NCI-H2227 treated with DMSO at 0.1 percent for 48 hours (cell line): ENCODE data around the gene PRR11.
"Not testable (repeated sequence)": the region's sequence is repeated elsewhere in the genome, so short reads cannot be mapped to it uniquely, and the experiment has no call there.

Source experiments
- DNase-seq: peaks from one replicate; lab custom pipeline; 2025; lab: John Stamatoyannopoulos, UW

Gene PRR11

DNA sequence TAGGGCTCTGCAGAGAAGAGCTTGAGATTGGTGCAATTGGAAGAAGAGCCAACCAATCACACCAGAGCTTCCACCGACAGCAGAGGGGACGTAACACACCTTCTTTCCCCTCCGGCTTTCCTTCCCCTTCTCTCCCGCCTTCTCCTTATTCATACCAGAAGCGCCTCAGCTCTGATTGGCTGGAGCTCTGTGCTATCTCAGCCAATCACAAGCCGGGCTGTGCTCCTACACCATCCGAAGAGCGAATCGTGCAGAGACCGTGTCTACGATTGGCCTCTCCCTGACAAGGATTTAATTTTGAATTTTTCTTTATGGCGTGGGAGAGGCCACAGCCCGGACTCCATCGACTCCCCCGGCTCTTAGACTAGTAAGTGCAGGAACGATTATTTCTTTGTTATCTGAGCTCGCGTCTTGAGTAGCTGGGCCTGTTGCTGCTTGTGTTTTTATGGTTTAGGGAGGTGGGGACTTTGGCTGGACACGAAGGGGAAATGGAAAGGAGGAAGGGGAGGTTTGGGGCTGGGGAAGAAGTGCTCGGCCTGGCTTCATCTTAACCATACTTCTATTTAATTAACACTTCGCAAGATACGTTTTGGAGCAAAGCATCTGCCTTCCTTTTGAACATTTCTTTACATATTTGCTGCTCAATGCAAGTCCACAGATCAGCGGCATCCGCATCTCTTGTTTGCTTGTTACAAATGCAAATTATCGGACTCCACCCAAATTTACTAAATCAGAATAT is at the start of gene PRR11:
Gene PRR11, plus strand, starts transcription at position 308 of the 739 bp plus-strand sequence. CDS start 14,007 bp downstream, outside the sequence.
- DNase-seq, result peak; percentile 100

- peak; percentile 27 for DNase-seq
Measured at GRCh38 chr17:59105852-59106462, 49.6 kb upstream of the PRR11 start.

- peak; percentile 97 for DNase-seq
Measured at GRCh38 chr17:59106463-59107305, 48.9 kb upstream of the PRR11 start, which contains the start of gene TRIM37. Gene TRIM37, minus strand, starts transcription at chr17:59106880. Its CDS starts 419 bp downstream, at chr17:59106461.

GRCh38 chr17:59107306-59107670 is 48.3 kb upstream of the PRR11 start:
- no peak for DNase-seq

- DNase-seq, result no peak
Measured at GRCh38 chr17:59108400-59109102, 47.0 kb upstream of the PRR11 start.

- DNase-seq, result no peak
Measured at GRCh38 chr17:59110973-59111372, 44.6 kb upstream of the PRR11 start.

DNA sequence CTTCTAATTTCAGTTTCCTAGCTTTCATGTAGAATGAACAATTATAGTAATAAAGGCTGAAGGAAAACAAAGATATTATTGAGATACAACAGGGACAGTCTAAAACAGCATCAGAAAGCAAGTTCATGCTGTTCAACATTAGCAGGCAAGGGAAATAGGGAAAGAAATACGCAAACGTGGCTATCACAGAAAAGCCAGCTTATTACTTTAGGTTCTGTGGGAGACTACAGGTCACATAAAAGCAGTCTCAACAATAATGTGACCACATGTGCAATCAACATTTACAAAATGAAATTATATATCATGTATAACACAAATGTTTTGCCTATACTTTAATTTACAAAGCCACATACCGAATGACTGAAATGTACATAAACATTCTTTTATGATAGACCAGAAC is 44.0 kb upstream of the PRR11 start:
- DNase-seq, result no peak

- no peak for DNase-seq
Measured at GRCh38 chr17:59115474-59115873, 40.1 kb upstream of the PRR11 start.

- DNase-seq, result no peak
Measured at GRCh38 chr17:59121901-59122480, 33.6 kb upstream of the PRR11 start.

DNA sequence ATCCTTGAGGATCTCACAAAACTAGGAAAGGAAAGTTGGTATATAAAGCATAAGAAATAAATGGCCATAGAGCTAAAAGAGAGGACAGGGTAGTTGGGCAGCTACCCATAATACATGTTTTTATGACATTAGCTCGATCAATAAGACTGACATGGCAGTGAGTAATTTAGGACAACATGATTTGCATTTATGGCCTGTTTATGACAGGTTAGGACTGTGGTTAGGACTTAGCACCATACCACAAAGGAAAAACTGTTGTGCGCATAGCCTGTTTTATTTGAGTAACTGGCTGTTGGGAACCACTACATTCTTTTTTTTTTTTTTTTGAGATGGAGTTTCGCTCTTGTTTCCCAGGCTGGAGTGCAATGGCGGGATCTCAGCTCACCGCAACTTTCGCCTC is 30.9 kb upstream of the PRR11 start:
- no peak for DNase-seq

- no peak for DNase-seq
Measured at GRCh38 chr17:59126809-59127417, 28.6 kb upstream of the PRR11 start.

- no peak for DNase-seq
Measured at GRCh38 chr17:59129814-59130213, 25.7 kb upstream of the PRR11 start.

DNA sequence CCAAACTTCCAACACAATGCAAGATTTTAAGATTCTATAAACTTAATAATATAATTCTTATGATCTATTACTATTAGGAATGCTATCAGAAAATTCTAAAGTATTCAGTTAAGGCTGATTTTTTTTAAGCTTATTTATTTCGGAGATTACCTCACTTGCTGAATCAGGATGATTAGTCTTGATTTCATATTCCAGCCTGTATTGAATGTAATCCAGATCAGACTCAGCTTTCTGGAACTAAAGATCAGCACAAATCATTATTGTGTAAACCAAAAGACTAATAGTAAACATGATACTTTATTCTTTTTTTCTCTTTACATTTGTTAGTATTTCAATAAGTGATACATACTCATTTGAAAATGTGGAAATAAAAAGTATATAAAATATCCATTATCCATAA is 24.4 kb upstream of the PRR11 start:
- no peak for DNase-seq

DNA sequence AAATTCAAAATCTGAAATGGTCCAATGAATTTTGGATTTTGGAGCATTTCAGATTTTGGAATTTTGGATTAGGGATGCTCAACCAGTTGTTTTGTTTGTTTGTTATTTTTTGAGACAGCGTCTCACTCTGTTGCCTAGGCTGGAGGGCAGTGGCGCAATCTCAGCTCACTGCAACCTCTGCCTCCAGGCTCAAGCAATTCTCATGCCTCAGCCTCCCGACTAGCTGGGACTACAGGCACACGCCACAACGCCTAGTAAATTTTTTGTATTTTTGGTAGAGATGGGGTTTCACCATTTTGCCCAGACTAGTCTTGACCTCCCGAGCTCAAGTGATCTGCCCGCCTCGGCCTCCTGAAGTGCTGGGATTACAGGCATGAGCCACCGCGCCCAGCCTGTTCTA is 17.2 kb upstream of the PRR11 start:
- not testable (repeated sequence) for DNase-seq

GRCh38 chr17:59139939-59140338 is 15.6 kb upstream of the PRR11 start:
- no peak for DNase-seq

DNA sequence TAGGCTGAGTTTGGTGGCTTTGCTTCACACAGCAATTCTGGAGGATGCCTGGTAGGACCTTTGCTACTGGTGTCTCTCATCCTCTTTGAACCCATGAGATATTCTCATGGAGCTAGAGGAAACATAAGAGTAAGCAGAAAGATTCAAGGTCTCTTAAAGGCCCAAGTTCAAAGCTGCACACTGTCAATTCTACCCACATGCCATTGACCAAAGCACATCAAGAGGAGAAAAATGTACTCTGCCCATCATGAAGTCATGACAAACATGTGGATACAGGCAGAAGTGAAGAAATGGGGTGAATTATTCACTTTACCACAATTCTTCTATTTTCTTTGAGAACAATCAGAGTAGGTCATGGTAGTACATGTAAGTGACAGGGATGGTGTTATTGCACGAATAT is 13.7 kb upstream of the PRR11 start:
- no peak for DNase-seq

GRCh38 chr17:59145571-59146096 is 9.9 kb upstream of the PRR11 start:
- no peak for DNase-seq

DNA sequence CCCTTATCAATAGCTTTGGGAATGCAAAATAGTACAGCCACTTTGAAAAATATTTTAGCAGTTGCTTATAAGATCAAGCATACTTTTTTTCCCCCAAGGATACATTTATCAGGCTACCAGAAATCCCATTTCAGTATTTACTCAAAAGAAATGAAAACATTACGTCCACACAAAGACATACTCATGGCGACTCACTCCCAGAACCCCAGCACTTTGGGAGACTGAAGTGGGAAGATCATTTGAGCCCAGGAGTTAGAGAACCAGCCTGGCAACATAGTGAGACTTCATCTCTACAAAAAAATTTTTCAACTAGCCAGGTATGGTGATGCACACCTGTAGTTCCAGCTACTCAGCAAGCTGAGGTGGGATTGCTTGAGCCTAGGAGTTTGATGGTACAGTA is 6.5 kb upstream of the PRR11 start:
- no peak for DNase-seq

DNA sequence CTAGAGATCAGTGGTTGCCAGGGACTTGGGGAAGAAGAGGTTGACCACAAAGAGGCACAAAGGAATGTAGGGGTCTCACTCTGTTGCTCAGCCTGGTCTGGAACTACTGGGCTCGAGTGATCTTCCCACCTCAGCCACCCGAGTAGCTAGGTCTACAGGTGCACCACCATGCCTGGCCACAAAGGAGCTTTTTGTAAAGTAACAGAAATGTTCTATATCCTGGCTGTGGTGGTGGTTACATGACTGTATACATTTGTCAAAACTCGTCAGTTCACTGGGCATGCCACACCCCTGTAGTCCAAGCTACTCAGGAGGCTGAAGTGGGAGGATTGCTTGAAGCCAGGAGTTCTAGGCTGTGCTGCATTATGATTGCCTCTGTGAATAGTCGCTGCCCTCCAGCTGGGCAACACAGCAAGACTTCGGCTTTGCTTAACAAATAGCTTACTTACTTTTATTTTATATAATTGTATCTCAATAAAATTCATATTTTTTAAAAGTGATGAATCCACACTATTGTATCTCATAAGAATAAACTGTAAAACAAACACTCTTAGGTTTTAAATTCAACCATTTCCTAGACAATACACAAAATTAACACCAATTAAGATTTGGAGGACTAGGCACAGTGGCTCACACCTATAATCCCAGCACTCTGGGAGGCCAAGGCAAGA is 5.6 kb upstream of the PRR11 start:
- DNase-seq, result no peak

- no peak for DNase-seq
Measured at GRCh38 chr17:59151006-59151405, 4.5 kb upstream of the PRR11 start.

DNA sequence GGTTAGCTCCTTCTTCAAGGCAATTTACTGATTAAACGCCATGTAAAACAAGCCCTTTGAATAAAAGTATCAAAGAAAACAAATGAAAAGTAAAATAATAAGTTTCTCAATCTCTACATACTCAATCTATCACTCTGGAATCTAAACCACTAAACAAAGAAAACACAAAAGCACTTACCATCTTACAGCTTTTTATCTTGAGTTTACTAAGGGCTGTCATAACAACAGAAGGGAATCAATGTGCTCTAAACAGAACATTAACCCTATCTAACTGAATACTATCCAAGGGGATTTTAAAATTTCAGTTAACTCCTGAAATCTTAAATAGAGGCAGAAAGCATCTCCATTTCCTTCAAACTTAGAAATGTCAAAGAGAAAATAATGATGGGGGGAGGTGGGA is 4.0 kb upstream of the PRR11 start:
- DNase-seq, result no peak
